ENCODE data around the gene PRKCE. TPM values are rescaled to one million over a fixed set of nuclear protein-coding genes. Genes with fewer than 3 reads are reported as not detected.

The PRKCE gene
- polyA plus RNA-seq, 3 donors = 1.3 to 7.7 (median 2.3) TPM

GRCh38 chr2:46236876-46237859, 585.7 kb downstream of the PRKCE start:
- H3K4me3 ChIP-seq (replicated peaks in 1 of 3; ENCODE audit: low read depth in 2 of 3, low read length in 3 of 3) = no peak overlapping the region
- H3K27me3 ChIP-seq (ENCODE audit: control insufficient read depth in 2 of 2, insufficient read depth in 2 of 2, low read length in 2 of 2) = no peaks in the 10 kb centered on the region
- H3K9ac ChIP-seq (ENCODE audit: insufficient read depth, low read length, poor library complexity, severe bottlenecking) = no peak overlapping the region
- H3K9me3 ChIP-seq (replicated peaks in 1 of 2; ENCODE audit: control insufficient read depth in 1 of 2, insufficient read depth in 1 of 2, low read length in 2 of 2) = no peaks in the 10 kb centered on the region
- 100% methylated on average over 2 of the region's 8 CpGs for WGBS (ENCODE audit: insufficient coverage)
- peaks cover 13% of the 10 kb centered on the region for H3K4me1 Mint-ChIP-seq
- H3K79me2 ChIP-seq (ENCODE audit: insufficient read depth, low read length) = no peaks in the 10 kb centered on the region
- H2AFZ ChIP-seq (ENCODE audit: insufficient read depth, low read depth, low read length, poor library complexity, severe bottlenecking) = no peak overlapping the region
- H3K36me3 Mint-ChIP-seq = no peaks in the 10 kb centered on the region
- peaks cover 0 to 3% of the 10 kb centered on the region in 2 donors for H3K4me1 ChIP-seq (ENCODE audit: control insufficient read depth in 1 of 2, insufficient read depth in 2 of 2, low read length in 2 of 2)
- no peaks in the 10 kb centered on the region for H3K36me3 ChIP-seq (replicated peaks in 1 of 2; ENCODE audit: control insufficient read depth in 1 of 2, insufficient read depth in 2 of 2, low read length in 2 of 2)
- intact Hi-C loops (cut with micrococcal nuclease) = loop anchor here in 1 of 2 donors (10.0 kb wide), 1 partner anchor 128 kb away; no protein-coding TSS in a partner anchor
- no peak overlapping the region for H3K4me2 ChIP-seq (replicated peaks; ENCODE audit: extremely low read depth, low read length, poor library complexity, severe bottlenecking)
- peak overlapping the region in 1 of 7 donors; percentile 2 for H3K27ac Mint-ChIP-seq
- H4K20me1 ChIP-seq (ENCODE audit: insufficient read depth, low read length) = no peaks in the 10 kb centered on the region
- H3K4me3 Mint-ChIP-seq = no peak overlapping the region
- H3K27me3 Mint-ChIP-seq (ENCODE audit: low read depth in 3 of 3) = peaks cover 6 to 9% (median 8%) of the 10 kb centered on the region in 3 donors
- peaks cover 0 to 4% (median 0%) of the 10 kb centered on the region in 7 donors for H3K9me3 Mint-ChIP-seq
- DNase-seq = no peak
- TF ChIP-seq CTCF (IDR thresholded peaks at IDR 0.05) = no peak
- H3K27ac ChIP-seq (ENCODE audit: low read depth in 1 of 2, low read length in 2 of 2) = no peak overlapping the region

Other genes with a start within 250 kb of the PRKCE start
- gene SRBD1, start 40.4 kb upstream of the PRKCE start, polyA plus RNA-seq = 1 to 10 TPM; 5.8 to 9.2 (median 7.0) TPM